Measurements from ENCODE around the gene IGSF1.

Gene IGSF1

DNA sequence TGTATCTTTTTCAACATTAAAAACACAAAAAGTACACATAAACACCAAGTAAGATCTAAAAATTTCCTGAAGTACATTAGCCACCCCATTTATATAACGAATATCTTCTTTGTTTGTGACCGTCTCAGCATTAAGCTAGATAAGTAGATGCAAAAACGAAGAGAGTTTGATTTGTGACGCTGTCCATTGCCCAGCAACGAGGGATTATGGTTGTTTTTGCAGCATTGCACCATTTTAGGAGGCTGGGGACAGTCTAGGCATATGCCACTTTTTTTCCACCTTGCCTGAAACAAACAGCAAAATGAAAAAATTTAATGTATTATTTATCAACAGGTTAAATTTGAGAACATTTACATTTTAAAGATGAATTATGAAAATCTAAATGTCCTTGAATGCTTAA lies 12.0 kb upstream of the IGSF1 start:
- no CpG with 5 or more reads among the region's 5 CpGs for WGBS (ENCODE audit: insufficient coverage, insufficient read length)

DNA sequence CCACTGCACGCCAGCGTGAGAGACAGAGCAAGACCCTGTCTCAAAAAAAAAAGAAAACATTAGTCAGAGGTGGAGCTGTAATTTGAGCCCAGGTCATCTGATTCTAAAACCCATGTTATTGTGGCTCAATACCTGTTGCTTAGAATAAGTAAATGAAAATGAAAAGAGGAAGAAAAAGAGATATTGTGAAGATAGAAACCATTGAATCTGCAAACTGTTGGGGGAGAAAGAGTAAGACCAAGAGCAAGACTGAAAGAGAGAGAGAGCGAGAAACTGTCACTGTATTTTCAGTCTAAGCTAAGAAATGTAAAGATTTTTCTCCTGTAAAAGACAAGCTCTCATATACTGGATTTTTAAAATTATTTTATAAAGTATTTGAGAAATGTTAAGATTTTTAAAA lies 9.7 kb upstream of the IGSF1 start:
- Histone ChIP-seq H3K27me3 (ENCODE audit: control insufficient read depth, insufficient read depth, low read length) (no peaks in the 10 kb centered on the region), H3K36me3 (ENCODE audit: control insufficient read depth, insufficient read depth, low read length) (no peaks in the 10 kb centered on the region), H3K27ac (ENCODE audit: low read length) (no peak overlapping the region), H3K4me1 (ENCODE audit: control insufficient read depth, insufficient read depth, low read length) (no peaks in the 10 kb centered on the region), H3K4me3 (ENCODE audit: low read length) (no peak overlapping the region), H3K9me3 (ENCODE audit: control insufficient read depth, insufficient read depth, low read length) (no peaks in the 10 kb centered on the region)
- DNase-seq (ENCODE audit: low read depth, low spot score) = no peak
- no CpG with 5 or more reads among the region's 3 CpGs for WGBS (ENCODE audit: insufficient coverage, insufficient read length)

More for the DNA sequence above, 12.0 kb upstream of the IGSF1 start:
- no peak for DNase-seq (ENCODE audit: low read depth, low spot score)
- H3K4me1 ChIP-seq (ENCODE audit: control insufficient read depth, insufficient read depth, low read length) = no peaks in the 10 kb centered on the region
- no peaks in the 10 kb centered on the region for H3K9me3 ChIP-seq (ENCODE audit: control insufficient read depth, insufficient read depth, low read length)
- no peaks in the 10 kb centered on the region for H3K36me3 ChIP-seq (ENCODE audit: control insufficient read depth, insufficient read depth, low read length)
- H3K27me3 ChIP-seq (ENCODE audit: control insufficient read depth, insufficient read depth, low read length) = no peaks in the 10 kb centered on the region
- no peak overlapping the region for H3K27ac ChIP-seq (ENCODE audit: low read length)
- no peak overlapping the region for H3K4me3 ChIP-seq (ENCODE audit: low read length)

DNA sequence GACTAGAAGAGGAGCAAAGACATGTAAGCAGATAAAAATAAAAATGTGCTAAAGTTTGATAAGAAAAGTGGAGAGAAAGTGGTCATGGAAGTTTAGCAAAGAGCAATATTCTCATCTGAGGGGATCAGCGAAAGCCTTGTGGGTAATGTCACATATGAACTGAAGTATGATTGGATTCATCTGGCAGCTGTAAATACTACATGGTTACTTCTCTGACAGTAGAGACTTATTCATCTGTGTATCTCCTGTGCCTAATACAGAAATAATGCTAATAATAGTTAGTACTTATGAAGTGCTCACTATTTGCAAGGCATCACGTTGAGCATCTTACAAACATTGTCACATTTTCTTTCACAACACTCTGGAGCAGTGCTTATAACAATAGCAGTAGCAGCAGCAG lies 8.9 kb upstream of the IGSF1 start:
- H3K36me3 ChIP-seq (ENCODE audit: control insufficient read depth, insufficient read depth, low read length) = no peaks in the 10 kb centered on the region
- H3K4me1 ChIP-seq (ENCODE audit: control insufficient read depth, insufficient read depth, low read length) = no peaks in the 10 kb centered on the region
- no CpG with 5 or more reads among the region's 2 CpGs for WGBS (ENCODE audit: insufficient coverage, insufficient read length)
- H3K9me3 ChIP-seq (ENCODE audit: control insufficient read depth, insufficient read depth, low read length) = no peaks in the 10 kb centered on the region
- H3K27ac ChIP-seq (ENCODE audit: low read length) = no peak overlapping the region
- DNase-seq (ENCODE audit: low read depth, low spot score) = no peak
- no peaks in the 10 kb centered on the region for H3K27me3 ChIP-seq (ENCODE audit: control insufficient read depth, insufficient read depth, low read length)
- no peak overlapping the region for H3K4me3 ChIP-seq (ENCODE audit: low read length)

DNA sequence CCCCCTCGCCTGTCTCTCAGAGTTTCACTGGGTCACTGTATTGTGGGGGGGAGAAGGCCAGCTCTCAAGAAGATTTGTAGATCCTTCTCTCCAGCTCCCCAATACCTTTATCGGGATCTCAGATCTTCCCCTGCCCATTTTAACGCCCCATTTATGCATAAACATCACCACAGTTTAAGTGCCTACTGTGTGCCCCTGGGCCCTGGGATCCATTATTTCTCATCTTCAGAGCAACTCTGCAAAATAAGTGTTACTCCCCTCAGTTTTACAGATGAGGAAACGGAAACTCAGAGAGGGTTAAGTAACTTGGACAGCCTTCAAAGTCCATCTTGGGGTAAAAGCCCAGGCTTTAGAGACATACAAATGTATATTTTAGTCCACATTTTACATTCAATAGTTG lies 421 bp upstream of the IGSF1 start:
- WGBS (ENCODE audit: insufficient coverage, insufficient read length) = no CpG with 5 or more reads among the region's 4 CpGs
- Histone ChIP-seq H3K36me3 (ENCODE audit: control insufficient read depth, insufficient read depth, low read length) (no peaks in the 10 kb centered on the region), H3K9me3 (ENCODE audit: control insufficient read depth, insufficient read depth, low read length) (no peaks in the 10 kb centered on the region), H3K4me1 (ENCODE audit: control insufficient read depth, insufficient read depth, low read length) (peaks cover 3% of the 10 kb centered on the region; the same call in 1 of the 2 replicates), H3K27ac (ENCODE audit: low read length) (no peak overlapping the region), H3K4me3 (ENCODE audit: low read length) (no peak overlapping the region), H3K27me3 (ENCODE audit: control insufficient read depth, insufficient read depth, low read length) (no peaks in the 10 kb centered on the region)
- DNase-seq (ENCODE audit: low read depth, low spot score) = no peak

DNA sequence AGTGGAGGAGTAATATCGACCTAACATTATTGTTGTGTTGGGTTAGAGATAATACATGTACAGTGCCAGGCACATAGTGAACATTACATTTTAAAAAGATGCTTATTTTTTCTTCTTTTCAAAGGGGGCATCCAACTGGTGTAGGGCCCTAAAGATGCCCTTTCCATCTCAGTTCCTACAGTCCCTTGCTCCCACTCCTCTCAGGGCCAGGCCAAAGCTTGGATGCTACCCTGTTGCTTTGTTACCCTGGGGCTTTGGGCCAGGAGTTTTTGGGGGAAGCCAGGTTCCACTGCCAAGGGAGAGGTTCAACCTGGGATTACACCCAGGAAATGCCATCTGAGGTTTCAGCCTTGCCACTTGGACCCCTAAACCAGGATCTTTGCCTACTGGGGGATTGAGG lies 918 bp downstream of the IGSF1 start:
- Histone ChIP-seq H3K27me3 (ENCODE audit: control insufficient read depth, insufficient read depth, low read length) (no peaks in the 10 kb centered on the region), H3K4me3 (ENCODE audit: low read length) (no peak overlapping the region; the same call in 1 of the 2 replicates), H3K27ac (ENCODE audit: low read length) (no peak overlapping the region), H3K4me1 (ENCODE audit: control insufficient read depth, insufficient read depth, low read length) (peaks cover 3% of the 10 kb centered on the region; the same call in 1 of the 2 replicates), H3K9me3 (ENCODE audit: control insufficient read depth, insufficient read depth, low read length) (no peaks in the 10 kb centered on the region), H3K36me3 (ENCODE audit: control insufficient read depth, insufficient read depth, low read length) (no peaks in the 10 kb centered on the region)
- DNase-seq (ENCODE audit: low read depth, low spot score) = no peak
- WGBS (ENCODE audit: insufficient coverage, insufficient read length) = no CpG with 5 or more reads among the region's 1 CpG

DNA sequence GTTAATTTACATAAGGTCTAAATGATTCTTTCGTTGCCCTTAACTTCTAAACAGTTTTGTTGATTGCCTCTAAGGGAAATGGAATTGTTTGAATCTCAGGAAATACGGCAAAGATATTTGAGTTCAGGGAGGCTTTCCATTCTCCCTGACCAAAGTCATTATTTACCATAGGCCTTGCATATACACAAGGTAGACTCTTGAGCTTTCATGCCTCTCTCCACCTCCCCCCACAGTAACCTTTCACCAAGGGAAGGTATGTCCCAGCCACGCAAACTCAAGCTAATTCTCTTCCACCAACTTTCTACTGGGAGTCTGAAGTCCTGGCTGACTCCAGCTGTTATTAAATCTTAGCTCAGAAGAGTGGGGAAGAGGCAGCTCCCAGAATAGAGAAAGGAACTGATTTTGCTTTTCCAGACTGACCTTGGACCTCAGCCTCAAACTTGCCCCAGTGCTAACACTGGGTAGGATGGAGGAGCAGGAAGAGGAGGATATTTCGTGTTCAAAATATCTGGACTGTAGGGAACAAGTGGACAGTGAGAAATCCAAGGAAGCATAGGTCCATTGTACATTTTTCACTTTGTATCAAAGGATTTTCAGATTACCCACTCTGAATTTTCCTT lies 1.4 kb downstream of the IGSF1 start:
- H3K36me3 ChIP-seq (ENCODE audit: control insufficient read depth, insufficient read depth, low read length) = no peaks in the 10 kb centered on the region
- H3K4me1 ChIP-seq (ENCODE audit: control insufficient read depth, insufficient read depth, low read length) = peaks cover 3% of the 10 kb centered on the region; the same call in 1 of the 2 replicates
- no peaks in the 10 kb centered on the region for H3K27me3 ChIP-seq (ENCODE audit: control insufficient read depth, insufficient read depth, low read length)
- H3K4me3 ChIP-seq (ENCODE audit: low read length) = no peak overlapping the region
- DNase-seq (ENCODE audit: low read depth, low spot score) = no peak
- WGBS (ENCODE audit: insufficient coverage, insufficient read length) = no CpG with 5 or more reads among the region's 4 CpGs
- no peak overlapping the region for H3K27ac ChIP-seq (ENCODE audit: low read length)
- no peaks in the 10 kb centered on the region for H3K9me3 ChIP-seq (ENCODE audit: control insufficient read depth, insufficient read depth, low read length)

DNA sequence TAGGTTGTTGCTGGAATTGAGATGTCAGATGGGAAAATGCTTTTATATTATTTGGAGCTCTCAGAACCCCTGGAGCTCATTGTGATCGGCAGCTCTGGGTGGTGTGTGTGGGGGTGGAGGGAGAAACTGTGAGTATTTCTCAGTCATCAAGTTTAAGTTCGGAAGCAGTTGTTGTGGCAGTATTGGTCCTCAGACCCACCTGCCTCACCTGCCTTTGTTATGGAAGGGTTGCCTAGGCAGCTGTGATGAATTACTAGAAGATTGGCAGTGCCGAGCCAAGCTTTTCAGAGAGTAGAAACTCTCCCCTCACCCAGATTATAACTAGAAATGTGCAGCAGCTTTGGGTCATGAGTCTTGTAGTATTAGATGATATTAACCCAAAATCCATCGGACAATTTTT lies 9.5 kb downstream of the IGSF1 start:
- no peak overlapping the region for H3K4me3 ChIP-seq (ENCODE audit: low read length)
- H3K4me1 ChIP-seq (ENCODE audit: control insufficient read depth, insufficient read depth, low read length) = no peaks in the 10 kb centered on the region
- no peak overlapping the region for H3K27ac ChIP-seq (ENCODE audit: low read length)
- H3K27me3 ChIP-seq (ENCODE audit: control insufficient read depth, insufficient read depth, low read length) = no peaks in the 10 kb centered on the region
- H3K9me3 ChIP-seq (ENCODE audit: control insufficient read depth, insufficient read depth, low read length) = no peaks in the 10 kb centered on the region
- no peaks in the 10 kb centered on the region for H3K36me3 ChIP-seq (ENCODE audit: control insufficient read depth, insufficient read depth, low read length)
- DNase-seq (ENCODE audit: low read depth, low spot score) = no peak
- WGBS (ENCODE audit: insufficient coverage, insufficient read length) = no CpG with 5 or more reads among the region's 4 CpGs

DNA sequence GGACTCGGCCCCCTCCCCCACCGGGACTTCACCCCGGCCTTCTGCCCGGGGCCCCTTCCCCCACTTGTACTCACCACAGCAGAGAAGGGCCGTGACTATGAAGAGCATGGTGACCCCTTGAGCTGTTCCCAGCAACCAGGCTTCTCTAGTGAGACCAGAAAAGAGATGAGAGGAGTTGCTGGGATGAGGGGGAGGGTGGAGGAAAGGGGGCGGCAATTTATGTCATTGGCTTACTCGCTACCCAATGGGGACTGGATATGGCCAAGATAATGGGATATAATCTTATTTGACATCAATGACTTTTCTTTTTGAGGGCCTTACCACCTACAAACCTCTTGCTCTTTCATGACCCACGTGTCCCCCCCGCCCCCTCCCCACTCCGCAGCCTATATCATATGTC lies 9.9 kb downstream of the IGSF1 start:
- Histone ChIP-seq H3K9me3 (ENCODE audit: control insufficient read depth, insufficient read depth, low read length) (no peaks in the 10 kb centered on the region), H3K4me3 (ENCODE audit: low read length) (no peak overlapping the region), H3K27me3 (ENCODE audit: control insufficient read depth, insufficient read depth, low read length) (no peaks in the 10 kb centered on the region), H3K4me1 (ENCODE audit: control insufficient read depth, insufficient read depth, low read length) (no peaks in the 10 kb centered on the region), H3K27ac (ENCODE audit: low read length) (no peak overlapping the region), H3K36me3 (ENCODE audit: control insufficient read depth, insufficient read depth, low read length) (no peaks in the 10 kb centered on the region)
- no peak for DNase-seq (ENCODE audit: low read depth, low spot score)
- no CpG with 5 or more reads among the region's 10 CpGs for WGBS (ENCODE audit: insufficient coverage, insufficient read length)

DNA sequence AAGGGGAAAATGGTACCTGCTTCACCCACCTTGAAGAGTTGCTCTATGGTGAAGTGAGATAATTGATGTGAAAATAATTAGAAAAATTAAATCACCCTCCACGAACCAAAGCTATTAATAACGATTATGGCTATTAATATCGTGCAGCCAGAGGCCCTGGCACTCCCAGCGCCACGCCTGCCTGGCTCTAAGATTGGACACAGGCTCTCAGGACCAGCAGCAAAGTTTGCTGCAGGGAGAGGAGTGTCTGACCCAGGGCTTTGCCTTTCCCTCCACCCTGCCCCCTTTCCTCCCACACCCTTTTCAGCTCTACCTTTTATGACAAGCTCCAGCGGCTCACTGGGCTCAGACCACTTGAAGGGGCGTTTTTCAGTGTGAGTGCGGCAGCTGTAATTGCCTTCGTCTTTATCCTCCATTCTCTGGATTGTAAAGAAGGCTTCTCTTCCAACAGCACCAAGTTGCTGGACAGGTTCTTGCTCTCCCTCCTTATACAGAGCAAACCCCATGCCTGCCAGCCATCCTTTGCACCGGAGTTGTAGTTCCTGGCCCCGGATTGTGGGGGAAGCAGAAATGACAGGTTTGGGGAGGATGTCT lies 11.5 kb downstream of the IGSF1 start:
- no peak for DNase-seq (ENCODE audit: low read depth, low spot score)
- WGBS (ENCODE audit: insufficient coverage, insufficient read length) = no CpG with 5 or more reads among the region's 11 CpGs
- Histone ChIP-seq H3K4me1 (ENCODE audit: control insufficient read depth, insufficient read depth, low read length) (no peaks in the 10 kb centered on the region), H3K36me3 (ENCODE audit: control insufficient read depth, insufficient read depth, low read length) (no peaks in the 10 kb centered on the region), H3K27me3 (ENCODE audit: control insufficient read depth, insufficient read depth, low read length) (no peaks in the 10 kb centered on the region), H3K4me3 (ENCODE audit: low read length) (no peak overlapping the region), H3K27ac (ENCODE audit: low read length) (no peak overlapping the region), H3K9me3 (ENCODE audit: control insufficient read depth, insufficient read depth, low read length) (no peaks in the 10 kb centered on the region)

DNA sequence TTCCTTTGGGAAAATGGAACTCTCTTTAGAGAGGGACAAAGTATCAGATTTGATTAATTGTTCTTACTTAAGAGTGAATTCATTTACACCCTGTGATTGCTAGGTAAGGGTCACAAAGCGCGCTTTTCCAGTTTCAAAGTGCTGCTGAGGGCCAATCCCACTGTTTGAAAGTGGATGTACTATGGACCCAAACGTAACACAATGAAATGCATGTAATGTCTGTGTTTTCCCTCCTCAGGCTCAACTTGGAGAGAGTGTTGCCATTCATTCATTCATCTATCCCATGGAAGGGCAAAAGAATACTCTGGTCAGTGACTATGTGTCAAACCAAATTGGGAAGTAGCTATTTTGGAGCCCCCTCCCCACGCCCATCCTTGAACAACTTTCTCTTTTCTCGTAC lies 16.1 kb downstream of the IGSF1 start:
- no CpG with 5 or more reads among the region's 5 CpGs for WGBS (ENCODE audit: insufficient coverage, insufficient read length)
- Histone ChIP-seq H3K4me1 (ENCODE audit: control insufficient read depth, insufficient read depth, low read length) (no peaks in the 10 kb centered on the region), H3K27ac (ENCODE audit: low read length) (no peak overlapping the region)

DNA sequence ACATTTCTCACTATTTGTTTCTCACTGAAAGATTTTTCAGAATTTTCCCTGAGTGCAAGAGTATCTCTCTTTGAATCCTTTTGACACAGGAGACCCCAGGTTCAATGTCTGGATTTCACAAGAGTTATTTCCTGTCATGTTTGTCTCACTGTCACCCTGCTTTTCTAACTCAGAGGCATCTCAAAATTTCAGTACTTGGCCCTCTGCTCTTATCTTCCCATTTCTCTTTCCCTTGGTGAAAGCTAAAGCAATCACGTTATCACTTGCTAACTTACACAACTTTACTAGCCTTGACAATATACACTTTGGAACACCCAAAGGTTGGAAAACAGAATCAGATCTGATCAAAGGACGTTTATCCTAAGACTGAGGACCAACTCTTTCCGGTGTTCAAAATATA lies 17.3 kb downstream of the IGSF1 start:
- H3K36me3 ChIP-seq (ENCODE audit: control insufficient read depth, insufficient read depth, low read length) = no peaks in the 10 kb centered on the region
- H3K4me3 ChIP-seq (ENCODE audit: low read length) = no peak overlapping the region
- no peaks in the 10 kb centered on the region for H3K9me3 ChIP-seq (ENCODE audit: control insufficient read depth, insufficient read depth, low read length)
- no peak overlapping the region for H3K27ac ChIP-seq (ENCODE audit: low read length)
- no peak for DNase-seq (ENCODE audit: low read depth, low spot score)
- no CpG with 5 or more reads among the region's 3 CpGs for WGBS (ENCODE audit: insufficient coverage, insufficient read length)
- no peaks in the 10 kb centered on the region for H3K27me3 ChIP-seq (ENCODE audit: control insufficient read depth, insufficient read depth, low read length)
- no peaks in the 10 kb centered on the region for H3K4me1 ChIP-seq (ENCODE audit: control insufficient read depth, insufficient read depth, low read length)

More for the DNA sequence above, 16.1 kb downstream of the IGSF1 start:
- DNase-seq (ENCODE audit: low read depth, low spot score) = no peak
- no peaks in the 10 kb centered on the region for H3K27me3 ChIP-seq (ENCODE audit: control insufficient read depth, insufficient read depth, low read length)
- H3K9me3 ChIP-seq (ENCODE audit: control insufficient read depth, insufficient read depth, low read length) = no peaks in the 10 kb centered on the region
- no peaks in the 10 kb centered on the region for H3K36me3 ChIP-seq (ENCODE audit: control insufficient read depth, insufficient read depth, low read length)
- no peak overlapping the region for H3K4me3 ChIP-seq (ENCODE audit: low read length)

All from iPS DF 6.9 (cell line).